HL-60 (cell line): Measurements from ENCODE around the gene CSF1R.

Experiments
- GABPA ChIP-seq: IDR thresholded peaks from 2 replicates; pipeline ENCODE4 v1.6.1; 2012; ENCODE audit warnings: low read depth
- TF ChIP-seq, protein P1 (sequence below): IDR thresholded peaks from one replicate; pipeline ENCODE4 v1.5.1; 2011; ENCODE audit warnings: low read length, control low read depth, inconsistent platforms; ENCODE audit not compliant: insufficient read depth

DNA sequence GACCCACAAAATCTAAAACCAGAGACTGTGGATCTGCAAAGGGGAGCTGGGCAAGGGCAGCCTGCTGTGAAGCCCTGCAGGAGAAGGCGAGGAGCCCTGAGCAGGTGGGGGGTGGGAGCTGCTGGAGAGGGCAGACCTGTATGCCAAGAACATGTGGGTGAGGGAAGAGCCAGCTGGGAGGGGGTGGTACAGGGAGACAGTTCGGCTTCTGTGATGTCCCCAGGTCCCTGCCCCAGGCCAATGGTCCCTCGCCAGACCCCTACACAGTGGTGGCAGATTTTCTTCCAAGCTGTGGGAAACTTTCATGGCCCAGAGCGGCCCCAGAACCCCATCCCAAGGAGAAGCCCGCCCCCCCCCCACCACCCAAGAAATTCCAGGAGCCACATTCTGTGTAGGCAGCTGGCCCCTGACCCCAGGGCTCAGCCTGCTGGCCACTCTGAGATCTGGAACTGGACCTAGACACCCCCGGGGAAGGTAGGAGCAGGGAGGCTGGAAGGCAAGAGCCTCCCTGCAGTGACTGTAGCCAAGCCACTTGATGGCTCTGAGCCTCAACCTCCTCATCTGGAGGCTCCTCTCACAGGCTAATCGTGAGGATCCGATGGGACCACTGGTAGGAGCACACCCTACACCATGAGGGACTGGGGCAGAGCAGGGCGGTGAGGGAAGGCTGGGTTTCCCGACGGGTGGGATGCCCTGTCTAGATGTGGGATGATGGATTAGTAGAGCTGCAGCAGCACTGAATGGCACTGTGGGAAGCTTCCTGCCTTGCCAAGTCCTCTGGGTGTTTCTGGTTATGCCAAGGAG, 22.6 kb upstream of the CSF1R start:
- TF ChIP-seq GABPA = no peak
- TF ChIP-seq, protein P1, sequence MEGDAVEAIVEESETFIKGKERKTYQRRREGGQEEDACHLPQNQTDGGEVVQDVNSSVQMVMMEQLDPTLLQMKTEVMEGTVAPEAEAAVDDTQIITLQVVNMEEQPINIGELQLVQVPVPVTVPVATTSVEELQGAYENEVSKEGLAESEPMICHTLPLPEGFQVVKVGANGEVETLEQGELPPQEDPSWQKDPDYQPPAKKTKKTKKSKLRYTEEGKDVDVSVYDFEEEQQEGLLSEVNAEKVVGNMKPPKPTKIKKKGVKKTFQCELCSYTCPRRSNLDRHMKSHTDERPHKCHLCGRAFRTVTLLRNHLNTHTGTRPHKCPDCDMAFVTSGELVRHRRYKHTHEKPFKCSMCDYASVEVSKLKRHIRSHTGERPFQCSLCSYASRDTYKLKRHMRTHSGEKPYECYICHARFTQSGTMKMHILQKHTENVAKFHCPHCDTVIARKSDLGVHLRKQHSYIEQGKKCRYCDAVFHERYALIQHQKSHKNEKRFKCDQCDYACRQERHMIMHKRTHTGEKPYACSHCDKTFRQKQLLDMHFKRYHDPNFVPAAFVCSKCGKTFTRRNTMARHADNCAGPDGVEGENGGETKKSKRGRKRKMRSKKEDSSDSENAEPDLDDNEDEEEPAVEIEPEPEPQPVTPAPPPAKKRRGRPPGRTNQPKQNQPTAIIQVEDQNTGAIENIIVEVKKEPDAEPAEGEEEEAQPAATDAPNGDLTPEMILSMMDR = no peak
